GM06990 (cell line): ENCODE results near the gene ZNF532.

Source experiments
- DNase-seq: peaks from one replicate; pipeline ENCODE4 v3.0.0-alpha.2; 2011; ENCODE audit not compliant: insufficient read length; ENCODE audit errors: extremely low read depth
- H3K27me3 ChIP-seq: replicated peaks from 2 replicates; pipeline ENCODE4 v1.6.0; 2011; ENCODE audit warnings: low read length; ENCODE audit not compliant: control insufficient read depth, insufficient read depth
- H3K36me3 ChIP-seq: 2 replicates; pipeline ENCODE4 v1.5.1; 2011; ENCODE audit warnings: low read length; ENCODE audit not compliant: control insufficient read depth, insufficient read depth
- H3K4me3 ChIP-seq: replicated peaks from 2 replicates; pipeline ENCODE4 v1.5.1; 2011; ENCODE audit warnings: low read depth, mild to moderate bottlenecking, control low read depth, low read length
- CTCF ChIP-seq: IDR thresholded peaks from 2 replicates; pipeline ENCODE4 v1.5.1; 2011; ENCODE audit warnings: low read length, control low read depth, mild to moderate bottlenecking, inconsistent platforms; ENCODE audit not compliant: insufficient read depth, poor library complexity, severe bottlenecking

ZNF532 gene

GRCh38 chr18:58860747-58861231 is 3.9 kb upstream of the ZNF532 start:
- Histone ChIP-seq H3K27me3 (no peaks in the 10 kb centered on the region; the same call in 1 of the 2 replicates), H3K4me3 (no peak overlapping the region), H3K36me3 (no peaks in the 10 kb centered on the region)
- TF ChIP-seq CTCF: no peak
- DNase-seq: no peak

GRCh38 chr18:58861353-58861752 is 3.3 kb upstream of the ZNF532 start:
- no peak overlapping the region for H3K4me3 ChIP-seq

GRCh38 chr18:58861861-58862301 is 2.8 kb upstream of the ZNF532 start:
- no peak for DNase-seq
- TF ChIP-seq CTCF: no peak
- no peaks in the 10 kb centered on the region for H3K36me3 ChIP-seq
- H3K27me3 ChIP-seq: no peaks in the 10 kb centered on the region; the same call in 1 of the 2 replicates
- H3K4me3 ChIP-seq: no peak overlapping the region

More at GRCh38 chr18:58861353-58861752, 3.3 kb upstream of the ZNF532 start:
- DNase-seq: no peak
- TF ChIP-seq CTCF: no peak
- Histone ChIP-seq H3K27me3 (no peaks in the 10 kb centered on the region; the same call in 1 of the 2 replicates), H3K36me3 (no peaks in the 10 kb centered on the region)

GRCh38 chr18:58862356-58862755 is 2.3 kb upstream of the ZNF532 start:
- no peak for TF ChIP-seq CTCF
- no peak for DNase-seq
- Histone ChIP-seq H3K36me3 (no peaks in the 10 kb centered on the region), H3K27me3 (no peaks in the 10 kb centered on the region; the same call in 1 of the 2 replicates), H3K4me3 (no peak overlapping the region)

GRCh38 chr18:58862851-58863538 is 1.7 kb upstream of the ZNF532 start:
- peak; percentile 46 for DNase-seq
- Histone ChIP-seq H3K27me3 (no peaks in the 10 kb centered on the region; the same call in 1 of the 2 replicates), H3K4me3 (peak overlapping the region; percentile 51; the same call in 1 of the 2 replicates), H3K36me3 (no peaks in the 10 kb centered on the region)
- no peak for TF ChIP-seq CTCF
